HG02981 (cell line): Measurements from ENCODE around the gene GSKIP.

ENCODE experiments used
- ATAC-seq: cut with Tn5 transposase; IDR thresholded peaks from one replicate; pipeline ENCODE4 v1.9.1; 2021; ENCODE audit warnings: mild to moderate bottlenecking, moderate library complexity; ENCODE audit not compliant: unreplicated experiment

Gene GSKIP

DNA sequence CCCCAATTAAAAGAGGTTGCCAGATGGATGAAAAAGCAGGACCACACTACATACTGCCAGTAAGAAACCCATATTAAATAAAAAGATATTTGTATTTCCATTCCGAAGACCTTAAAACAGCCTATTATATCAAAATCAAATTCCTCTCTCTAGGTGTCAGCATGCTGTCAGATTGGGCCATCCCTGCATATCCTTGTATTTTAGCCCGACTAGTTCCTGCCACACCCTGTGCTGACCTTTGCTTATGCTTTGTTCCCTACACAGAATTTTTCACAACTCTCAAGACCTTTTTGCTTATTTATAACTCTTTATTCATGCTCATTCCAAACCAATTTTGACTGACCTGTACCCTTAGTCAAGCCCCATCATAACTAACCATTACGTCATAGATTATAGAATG is 12.8 kb downstream of the GSKIP start:
- ATAC-seq, result no peak

- peak; percentile 91 for ATAC-seq
These were observed 17.4 kb downstream of the GSKIP start for GRCh38 chr14:96380735-96381134.

DNA sequence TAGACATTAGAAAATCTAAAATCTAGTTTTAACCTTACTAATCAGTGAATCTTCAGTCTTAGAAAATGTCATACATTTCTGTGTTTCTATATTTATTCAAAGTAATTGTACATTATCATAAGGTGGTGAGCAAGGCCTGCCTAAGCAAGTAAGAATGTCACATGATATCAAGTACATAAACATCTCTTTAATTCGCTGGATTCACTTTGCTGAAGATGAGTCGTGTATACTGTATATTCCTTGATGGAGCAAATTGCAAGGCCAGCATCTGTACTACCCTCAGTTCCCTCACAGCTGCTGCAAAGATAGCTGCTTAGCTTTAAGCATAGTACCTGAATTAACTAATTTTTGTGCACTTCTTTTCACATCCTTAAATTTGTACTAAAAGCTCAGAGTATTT is 20.1 kb downstream of the GSKIP start:
- no peak for ATAC-seq

DNA sequence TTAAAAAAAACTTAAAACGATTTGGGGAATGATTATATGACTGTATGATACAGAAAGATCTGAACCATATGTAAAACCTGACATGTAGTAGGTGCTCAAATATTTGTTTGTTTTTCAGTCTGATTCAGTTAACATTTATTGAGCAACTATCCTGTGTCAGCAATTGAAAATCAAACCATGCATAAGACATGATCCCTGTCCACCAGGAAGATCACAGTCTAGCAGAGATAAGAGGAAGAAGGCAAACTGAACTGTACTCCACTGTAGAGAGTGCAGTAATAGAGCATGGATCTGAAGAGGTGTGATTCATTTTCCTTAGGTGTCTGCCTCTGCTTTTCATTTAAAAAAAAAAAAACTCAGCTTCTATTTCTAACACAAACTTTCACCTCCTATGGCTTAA is 20.7 kb downstream of the GSKIP start:
- ATAC-seq, result no peak

- no peak for ATAC-seq
These were observed 21.4 kb downstream of the GSKIP start for GRCh38 chr14:96384740-96385139.

DNA sequence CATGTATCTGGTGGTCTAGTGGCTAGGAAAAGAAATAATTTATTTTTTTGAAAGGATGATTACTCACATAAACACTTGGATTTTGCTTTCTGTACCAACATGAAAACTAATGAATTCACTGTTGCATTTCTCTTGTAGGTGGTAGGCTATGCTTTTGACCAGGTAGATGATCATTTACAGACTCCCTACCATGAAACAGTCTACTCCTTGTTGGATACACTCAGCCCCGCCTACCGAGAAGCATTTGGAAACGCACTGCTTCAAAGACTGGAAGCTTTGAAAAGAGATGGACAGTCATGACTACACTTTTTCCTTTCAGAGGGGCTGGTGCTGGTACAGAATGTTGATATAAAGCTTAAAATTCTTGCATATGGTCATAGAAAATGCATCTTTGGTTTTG is 22.1 kb downstream of the GSKIP start:
- no peak for ATAC-seq

DNA sequence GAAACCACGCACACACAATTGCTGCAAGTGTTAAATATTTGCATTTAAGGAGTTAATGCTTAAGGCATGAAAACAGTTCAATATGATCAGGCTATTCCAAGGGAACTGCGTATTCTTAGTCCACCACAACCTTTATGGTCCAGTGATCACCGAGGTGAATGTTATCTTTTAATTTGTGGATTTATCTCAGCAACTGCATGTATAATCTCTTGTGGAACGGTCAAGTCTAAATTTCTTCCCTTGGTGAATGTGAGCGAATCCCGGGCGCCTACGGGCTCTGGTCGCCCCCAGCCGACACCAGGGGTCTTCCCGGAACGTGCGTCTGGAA is 27.6 kb downstream of the GSKIP start:
- no peak for ATAC-seq

- ATAC-seq, result peak; percentile 87
These were observed 28.2 kb downstream of the GSKIP start for GRCh38 chr14:96391293-96392118.

GRCh38 chr14:96393071-96393691 is 29.9 kb downstream of the GSKIP start:
- no peak for ATAC-seq

DNA sequence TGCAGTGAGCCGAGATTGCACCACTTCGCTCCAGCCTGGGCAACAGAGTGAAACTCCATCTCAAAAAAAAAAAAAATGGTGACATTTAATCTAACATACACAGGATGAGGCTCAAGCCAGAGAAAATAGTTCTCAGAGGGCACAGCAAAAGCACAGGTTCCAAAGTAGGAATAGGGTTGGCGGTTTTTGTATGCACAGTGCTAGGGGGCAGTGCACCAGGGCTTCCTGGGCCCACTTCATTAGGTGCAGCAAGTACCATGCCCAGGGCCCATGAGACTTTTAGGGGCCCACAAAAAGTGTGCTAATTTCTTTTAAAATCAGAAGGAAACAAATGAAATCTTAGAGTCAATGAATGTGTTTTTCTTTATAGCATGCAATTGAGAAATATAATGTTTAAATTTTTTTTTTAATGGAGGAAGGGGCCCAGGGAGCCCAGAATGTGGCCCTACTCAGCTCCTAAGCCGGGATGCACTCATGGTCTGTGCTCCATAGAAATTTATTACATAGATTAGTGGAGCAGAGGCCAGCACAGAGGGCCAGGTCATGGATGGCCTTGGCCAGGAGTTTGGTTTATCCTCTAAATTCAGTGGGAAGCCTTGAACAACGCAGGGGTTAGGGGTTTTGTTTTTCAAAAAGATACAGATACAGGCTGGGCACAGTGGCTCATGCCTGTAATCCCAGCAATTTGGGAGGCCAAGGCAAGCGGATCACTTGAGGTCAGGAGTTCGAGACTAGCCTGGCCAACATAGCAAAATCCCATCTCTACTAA is 30.9 kb downstream of the GSKIP start:
- no peak for ATAC-seq

GRCh38 chr14:96398432-96398831 is 35.1 kb downstream of the GSKIP start:
- ATAC-seq, result no peak

- ATAC-seq, result no peak
These were observed 35.6 kb downstream of the GSKIP start for GRCh38 chr14:96398921-96399320.

- ATAC-seq, result no peak
These were observed 36.1 kb downstream of the GSKIP start for GRCh38 chr14:96399405-96399804.

- no peak for ATAC-seq
These were observed 37.2 kb downstream of the GSKIP start for GRCh38 chr14:96400495-96400894.

- no peak for ATAC-seq
These were observed 40.1 kb downstream of the GSKIP start for GRCh38 chr14:96403409-96403808.

- ATAC-seq, result no peak
These were observed 42.4 kb downstream of the GSKIP start for GRCh38 chr14:96405677-96406076.

DNA sequence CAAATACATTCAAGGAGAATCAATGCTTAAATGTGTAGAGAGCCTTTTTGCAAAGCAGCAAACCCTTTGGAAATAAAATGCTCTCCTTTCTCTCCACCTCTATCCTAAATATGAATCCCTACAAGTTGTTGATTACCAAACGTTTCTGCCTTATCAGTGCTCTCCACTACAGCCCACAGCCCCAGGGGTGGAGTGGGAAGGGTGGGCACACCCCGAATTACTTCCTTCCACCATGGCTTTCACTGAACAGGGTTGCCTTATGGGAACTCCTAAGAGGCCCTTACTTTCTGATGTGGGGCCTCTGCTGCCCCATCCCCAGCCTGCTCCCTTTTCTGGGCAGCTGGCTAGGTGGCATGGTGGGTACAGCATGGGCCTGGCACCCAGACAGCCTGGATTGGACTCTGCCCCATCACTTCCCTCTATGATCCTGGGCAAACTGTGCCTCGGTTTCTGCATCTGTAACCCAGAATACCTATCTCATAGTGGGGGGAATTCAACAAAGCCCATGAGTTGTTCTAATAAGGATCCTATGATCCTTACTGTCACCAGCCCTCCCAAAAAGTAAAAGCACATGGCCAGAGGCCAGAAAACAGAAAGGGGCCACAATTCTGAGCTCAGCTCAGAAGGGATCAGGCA is 44.7 kb downstream of the GSKIP start:
- ATAC-seq, result no peak

GRCh38 chr14:96408608-96409007 is 45.3 kb downstream of the GSKIP start:
- no peak for ATAC-seq

GRCh38 chr14:96409701-96410100 is 46.4 kb downstream of the GSKIP start:
- no peak for ATAC-seq

GRCh38 chr14:96410119-96410518 is 46.8 kb downstream of the GSKIP start:
- ATAC-seq, result no peak

GRCh38 chr14:96413526-96413925 is 50.2 kb downstream of the GSKIP start:
- no peak for ATAC-seq
